GM12892 (cell line): Measurements from ENCODE around the gene PHOX2B.

Experiments used
- POLR2A ChIP-seq: IDR thresholded peaks from 2 replicates; pipeline ENCODE4 v1.6.1; 2011; ENCODE audit warnings: low read depth, low read length, control low read depth
- POLR2AphosphoS5 ChIP-seq: IDR thresholded peaks from 2 replicates; pipeline ENCODE4 v1.6.1; 2011; ENCODE audit warnings: low read depth, low read length, control low read depth
- TAF1 ChIP-seq: IDR thresholded peaks from 2 replicates; pipeline ENCODE4 v1.6.1; 2011; ENCODE audit warnings: low read depth, mild to moderate bottlenecking, control low read depth, low read length, borderline replicate concordance

DNA sequence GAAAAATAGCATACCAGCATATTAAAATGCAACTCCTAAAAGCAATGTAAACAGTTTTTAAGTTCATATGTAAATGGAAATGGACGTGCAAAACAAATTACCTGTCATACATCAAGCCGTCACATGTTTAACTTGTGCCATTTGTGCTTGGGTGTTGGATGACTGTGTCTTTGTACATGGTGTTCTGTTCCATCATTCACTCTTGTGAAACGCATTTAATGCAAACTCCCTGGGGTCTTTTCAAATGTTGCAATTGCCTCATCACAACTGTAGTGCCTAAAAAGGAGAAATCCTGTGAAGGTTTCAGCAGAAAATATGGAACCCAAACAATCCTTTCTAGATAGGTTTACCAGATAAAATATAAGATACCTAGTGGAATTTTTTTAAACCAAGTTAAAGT lies 52.4 kb downstream of the PHOX2B start:
- no peak for TF ChIP-seq POLR2A
- no peak for TF ChIP-seq TAF1
- no peak for TF ChIP-seq POLR2AphosphoS5
